ENCODE measurements around the gene ACTN4.

- TF ChIP-seq, protein P1, sequence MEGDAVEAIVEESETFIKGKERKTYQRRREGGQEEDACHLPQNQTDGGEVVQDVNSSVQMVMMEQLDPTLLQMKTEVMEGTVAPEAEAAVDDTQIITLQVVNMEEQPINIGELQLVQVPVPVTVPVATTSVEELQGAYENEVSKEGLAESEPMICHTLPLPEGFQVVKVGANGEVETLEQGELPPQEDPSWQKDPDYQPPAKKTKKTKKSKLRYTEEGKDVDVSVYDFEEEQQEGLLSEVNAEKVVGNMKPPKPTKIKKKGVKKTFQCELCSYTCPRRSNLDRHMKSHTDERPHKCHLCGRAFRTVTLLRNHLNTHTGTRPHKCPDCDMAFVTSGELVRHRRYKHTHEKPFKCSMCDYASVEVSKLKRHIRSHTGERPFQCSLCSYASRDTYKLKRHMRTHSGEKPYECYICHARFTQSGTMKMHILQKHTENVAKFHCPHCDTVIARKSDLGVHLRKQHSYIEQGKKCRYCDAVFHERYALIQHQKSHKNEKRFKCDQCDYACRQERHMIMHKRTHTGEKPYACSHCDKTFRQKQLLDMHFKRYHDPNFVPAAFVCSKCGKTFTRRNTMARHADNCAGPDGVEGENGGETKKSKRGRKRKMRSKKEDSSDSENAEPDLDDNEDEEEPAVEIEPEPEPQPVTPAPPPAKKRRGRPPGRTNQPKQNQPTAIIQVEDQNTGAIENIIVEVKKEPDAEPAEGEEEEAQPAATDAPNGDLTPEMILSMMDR (IDR thresholded peaks at IDR 0.05): no peak
- TF ChIP-seq POLR2AphosphoS5 (IDR thresholded peaks at IDR 0.05; ENCODE audit: low read depth, low read length) (no peak), REST (IDR thresholded peaks at IDR 0.05; ENCODE audit: insufficient read depth in 1 of 2, low read depth in 2 of 2, low read length in 1 of 2) (no peak)
These were observed 7.2 kb downstream of the ACTN4 start for GRCh38 chr19:38654628-38655055.

Measured in Panc1 (cell line).